Stimulated activated CD4-positive, alpha-beta T cell treated with anti-CD3 and anti-CD28 coated beads, Interleukin-2, amount 100 ng/mL, for 48 hours (primary cell): ENCODE measurements around the gene TOP3B.

Experiments used
- DNase-seq, 2 donors: peaks; one replicate each; pipeline ENCODE4 v3.0.0-alpha.2; 2020

Gene TOP3B

GRCh38 chr22:21961886-21962654, 20.5 kb downstream of the TOP3B start:
- DNase-seq, result no peak

- no peak for DNase-seq
Measured at GRCh38 chr22:21961127-21961867, 21.3 kb downstream of the TOP3B start.

- no peak for DNase-seq
Measured at GRCh38 chr22:21960200-21961126, 22.1 kb downstream of the TOP3B start.

GRCh38 chr22:21959274-21960074, 23.1 kb downstream of the TOP3B start:
- DNase-seq, result no peak

- no peak for DNase-seq
Measured at GRCh38 chr22:21958360-21959273, 24.0 kb downstream of the TOP3B start.

- peak; percentile 91 to 97 for DNase-seq
Measured at GRCh38 chr22:21952586-21953571, 29.7 kb downstream of the TOP3B start, which contains the start of gene PPM1F. Gene PPM1F (minus strand): TSS chr22:21952848. CDS start chr22:21946048, 6,800 bp downstream.

GRCh38 chr22:21951931-21952465, 30.6 kb downstream of the TOP3B start:
- DNase-seq, result no peak

- DNase-seq, result no peak
Measured at GRCh38 chr22:21951062-21951461, 31.5 kb downstream of the TOP3B start.

GRCh38 chr22:21949948-21950347, 32.6 kb downstream of the TOP3B start:
- no peak for DNase-seq

GRCh38 chr22:21949569-21949918, 33.0 kb downstream of the TOP3B start:
- DNase-seq, result no peak

GRCh38 chr22:21948824-21949568, 33.6 kb downstream of the TOP3B start:
- DNase-seq, result no peak

GRCh38 chr22:21948390-21948789, 34.2 kb downstream of the TOP3B start:
- no peak for DNase-seq

GRCh38 chr22:21947040-21948014, 35.3 kb downstream of the TOP3B start:
- DNase-seq, result no peak

- no peak for DNase-seq
Measured at GRCh38 chr22:21946262-21946925, 36.2 kb downstream of the TOP3B start.

- no peak for DNase-seq
Measured at GRCh38 chr22:21945453-21946261, 36.9 kb downstream of the TOP3B start.

- DNase-seq, result no peak
Measured at GRCh38 chr22:21944871-21945270, 37.7 kb downstream of the TOP3B start.
